HG03066 (cell line): ENCODE results near the gene RASA3.
A peak's percentile ranks its signal among the peaks of the same experiment; 100 is the strongest.
"Not testable (repeated sequence)": the region's sequence is repeated elsewhere in the genome, so short reads cannot be mapped to it uniquely, and the experiment has no call there.

Source experiments
- ATAC-seq: cut with Tn5 transposase; IDR thresholded peaks from one replicate; pipeline ENCODE4 v1.9.1; 2021; ENCODE audit warnings: low read depth; ENCODE audit not compliant: unreplicated experiment

RASA3 gene

GRCh38 chr13:114157869-114158495 lies 25.6 kb upstream of the RASA3 start:
- ATAC-seq: no peak

- ATAC-seq: no peak
Observed at GRCh38 chr13:114155926-114156883, 23.8 kb upstream of the RASA3 start.

DNA sequence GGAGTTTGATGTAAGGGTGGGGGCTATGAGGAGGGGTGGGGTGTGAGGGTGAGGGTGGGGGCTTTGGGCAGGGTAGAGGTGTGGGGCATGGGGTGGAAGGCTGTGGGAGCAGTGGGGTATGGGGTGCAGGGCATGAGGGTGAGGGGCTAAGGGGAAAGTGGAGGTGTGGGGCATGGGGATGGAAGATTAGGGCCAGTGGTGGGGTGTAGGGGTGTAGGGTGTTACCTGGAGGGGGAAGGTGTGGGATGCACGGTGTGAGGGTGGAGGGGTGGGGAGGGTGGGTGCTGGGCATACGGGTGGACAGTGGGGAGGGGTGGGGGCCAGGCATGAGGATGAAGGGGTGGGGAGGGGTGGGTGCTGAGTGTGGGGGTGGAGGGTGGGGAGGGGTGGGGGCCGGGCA lies 22.9 kb upstream of the RASA3 start:
- ATAC-seq: no peak

- no peak for ATAC-seq
Observed at GRCh38 chr13:114154476-114154875, 22.1 kb upstream of the RASA3 start.

DNA sequence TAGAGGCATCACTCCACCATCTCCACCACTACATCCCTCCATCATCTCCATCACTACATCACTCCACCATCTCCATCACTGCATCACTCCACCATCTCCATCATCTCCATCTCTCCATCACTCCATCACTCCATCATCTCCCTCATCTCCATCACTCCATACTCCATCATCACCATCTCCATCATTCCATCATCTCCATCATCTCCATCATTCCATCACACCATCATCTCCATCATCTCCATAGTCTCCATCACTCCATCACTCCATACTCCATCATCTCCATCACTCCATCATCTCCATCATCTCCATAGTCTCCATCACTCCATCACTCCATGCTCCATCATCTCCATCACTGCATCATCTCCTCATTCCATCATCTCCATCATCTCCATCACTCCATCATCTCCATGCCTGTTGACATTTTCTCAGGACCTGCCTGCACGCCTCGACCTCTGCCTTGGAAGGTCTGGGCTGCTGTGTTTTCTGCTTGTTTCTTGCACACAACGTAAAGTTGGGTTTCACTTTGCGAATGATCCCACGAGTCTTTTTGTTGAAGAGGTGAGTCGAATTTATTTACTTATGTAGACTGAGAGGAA lies 21.2 kb upstream of the RASA3 start:
- no peak for ATAC-seq

GRCh38 chr13:114152831-114153371 lies 20.5 kb upstream of the RASA3 start:
- ATAC-seq: no peak

- no peak for ATAC-seq
Observed at GRCh38 chr13:114152285-114152645, 19.8 kb upstream of the RASA3 start.

- ATAC-seq: no peak
Observed at GRCh38 chr13:114151565-114152284, 19.3 kb upstream of the RASA3 start.

DNA sequence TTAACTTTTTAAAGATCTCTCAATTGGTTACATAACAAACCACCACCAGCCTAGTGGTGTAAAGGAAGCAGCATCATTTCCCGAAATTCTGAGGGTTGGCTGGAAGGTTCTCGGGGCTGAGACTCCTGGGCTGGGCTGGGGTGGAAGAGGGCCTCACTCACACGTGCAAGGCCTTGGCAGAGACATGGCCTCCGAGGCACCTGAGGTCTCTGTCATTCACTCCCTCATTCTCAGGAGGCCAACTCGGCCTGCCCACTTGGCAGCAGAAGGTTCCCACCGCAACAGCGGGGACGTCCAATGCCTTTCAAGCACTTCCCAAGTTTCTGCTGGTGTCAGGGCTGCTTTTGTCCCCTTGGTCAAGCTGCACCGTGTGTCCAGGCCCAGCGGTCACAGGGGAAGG lies 18.6 kb upstream of the RASA3 start:
- ATAC-seq: no peak

GRCh38 chr13:114149774-114150740 lies 17.6 kb upstream of the RASA3 start:
- no peak for ATAC-seq

GRCh38 chr13:114148886-114149285 lies 16.5 kb upstream of the RASA3 start:
- ATAC-seq: not testable (repeated sequence)

DNA sequence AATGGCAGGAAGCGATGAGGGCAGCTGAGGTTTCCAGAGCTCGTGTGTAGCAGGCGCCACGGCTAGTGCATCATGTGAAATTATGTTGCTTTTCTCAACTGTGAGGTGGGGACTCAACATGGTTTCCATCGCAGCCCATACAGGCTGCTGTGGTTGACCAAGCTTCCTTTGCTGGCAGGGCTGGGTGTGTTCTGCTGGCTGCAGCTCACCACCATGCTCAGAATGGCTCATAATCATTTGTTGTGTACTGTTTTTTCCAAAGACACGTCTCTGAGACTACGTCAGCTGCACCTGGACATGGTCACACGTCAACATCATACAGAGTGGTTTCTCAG lies 16.1 kb upstream of the RASA3 start:
- ATAC-seq: peak; percentile 79

DNA sequence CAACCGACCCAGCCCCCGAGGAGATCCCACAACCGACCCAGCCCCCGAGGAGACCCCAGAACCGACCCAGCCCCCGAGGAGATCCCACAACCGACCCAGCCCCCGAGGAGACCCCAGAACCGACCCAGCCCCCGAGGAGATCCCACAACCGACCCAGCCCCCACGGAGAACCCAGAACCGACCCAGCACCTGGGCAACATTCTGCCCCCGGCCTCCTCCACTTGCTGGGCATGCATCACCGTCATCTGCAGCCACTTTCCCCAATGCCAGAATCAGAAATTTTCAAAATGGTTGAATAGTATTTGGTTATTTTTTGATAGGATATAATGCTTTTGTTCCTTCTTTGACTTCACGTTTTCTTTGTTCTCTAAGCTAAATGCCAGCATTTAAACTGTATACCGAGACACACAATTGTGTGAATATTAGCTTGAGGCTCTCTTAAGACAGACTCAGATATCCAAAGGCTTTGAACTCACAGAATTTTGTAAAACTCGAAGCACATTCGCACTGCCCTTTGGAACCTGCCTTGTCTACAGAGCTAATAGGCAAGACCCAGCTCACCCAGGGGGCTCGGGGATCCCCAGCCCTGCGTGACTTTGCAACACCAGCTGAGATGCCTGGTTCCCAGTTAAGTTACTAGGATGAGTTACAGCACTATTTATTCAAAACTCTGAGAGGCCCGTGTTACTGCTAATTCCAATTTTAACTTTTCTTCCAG lies 15.5 kb upstream of the RASA3 start:
- ATAC-seq: peak; percentile 16

DNA sequence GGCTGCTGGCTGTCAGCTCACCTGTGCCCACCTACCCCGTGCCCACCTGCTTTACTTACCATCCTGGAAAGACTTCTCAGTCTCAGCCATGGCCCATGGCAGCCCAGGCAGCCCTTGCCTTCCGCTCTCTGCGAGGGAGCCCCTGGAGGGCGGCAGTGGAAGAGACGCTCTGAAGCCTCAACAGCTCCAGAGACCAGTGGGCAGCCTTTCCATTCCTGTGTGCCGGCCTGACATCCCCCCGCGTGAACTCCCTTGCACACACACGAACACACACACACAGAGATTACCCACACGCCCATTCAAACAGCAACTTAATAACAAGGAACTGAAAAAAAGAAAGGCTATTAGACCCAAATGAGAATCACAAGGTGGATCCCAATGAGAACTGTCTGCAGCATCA lies 14.2 kb upstream of the RASA3 start:
- no peak for ATAC-seq

- ATAC-seq: no peak
Observed at GRCh38 chr13:114146173-114146572, 13.8 kb upstream of the RASA3 start.

DNA sequence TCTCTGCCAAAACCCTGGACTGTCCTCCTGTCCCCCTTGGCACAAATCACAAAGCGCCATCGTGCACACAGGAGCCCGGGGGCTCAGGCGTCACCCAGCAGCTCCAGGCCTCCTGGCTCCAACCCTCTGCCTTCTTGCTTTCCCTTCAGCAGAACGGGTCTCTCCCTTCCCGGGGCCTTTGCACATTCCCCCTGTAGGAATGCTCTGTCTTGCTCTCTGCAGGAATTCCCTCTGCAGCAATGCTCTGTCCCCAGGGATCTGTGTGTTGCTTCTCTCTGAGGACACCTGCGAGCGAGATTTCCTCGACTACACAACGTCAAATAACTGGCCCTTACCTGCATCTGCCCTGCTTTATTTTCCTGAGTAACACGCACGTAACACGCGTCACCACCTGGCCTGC lies 13.3 kb upstream of the RASA3 start:
- ATAC-seq: no peak

GRCh38 chr13:114145256-114145655 lies 12.8 kb upstream of the RASA3 start:
- ATAC-seq: no peak

DNA sequence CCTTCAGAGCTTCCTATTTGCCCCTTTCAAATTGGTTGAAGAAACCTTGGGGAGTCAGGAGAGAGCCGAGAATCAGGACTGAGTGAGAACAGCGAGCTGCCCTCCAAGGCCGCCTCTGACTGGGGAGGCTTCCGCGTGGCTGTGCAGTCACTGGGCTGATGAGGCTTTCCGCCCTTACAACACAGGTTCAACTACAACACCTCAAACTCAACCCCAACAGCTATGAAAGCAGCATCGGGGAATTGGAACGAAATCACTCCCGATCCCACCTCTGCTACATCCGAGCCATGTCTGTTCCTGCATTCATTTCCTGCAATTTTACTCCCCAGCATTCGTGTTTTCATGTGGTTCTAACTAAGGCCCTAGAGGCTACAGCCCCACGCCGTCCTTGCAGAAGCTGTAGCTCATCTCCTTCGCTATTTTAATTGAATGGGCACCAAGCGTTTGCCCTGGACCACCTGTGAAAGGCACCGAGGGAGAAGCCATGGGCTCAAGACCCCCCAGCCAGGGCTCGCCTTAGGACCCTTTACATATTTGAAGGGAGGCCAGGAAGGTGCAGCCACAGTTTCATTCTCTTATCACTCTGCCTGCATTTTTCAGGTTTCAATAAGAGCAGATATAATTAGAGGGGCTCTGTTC lies 12.3 kb upstream of the RASA3 start:
- no peak for ATAC-seq
